ENCODE results near the gene LRRC45.

DNA sequence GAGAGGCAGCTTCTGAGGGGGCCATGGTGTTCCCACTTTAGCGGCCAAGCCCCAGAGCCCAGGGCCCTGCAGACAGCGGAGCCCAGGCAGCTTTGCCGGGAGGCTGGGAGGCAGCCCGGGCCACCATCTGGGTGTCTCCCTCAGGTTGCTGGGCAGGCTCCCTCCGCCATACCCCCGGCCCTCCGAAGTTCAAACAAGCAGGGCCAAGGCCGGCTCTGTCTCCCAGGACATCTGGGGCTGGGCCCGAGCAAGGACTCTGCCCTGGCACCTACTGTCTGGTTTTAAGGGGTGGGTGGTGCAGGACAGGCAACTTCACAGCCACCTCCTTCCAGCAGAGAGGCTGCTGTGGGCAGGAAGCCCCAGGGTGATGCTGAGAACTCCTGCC lies 39.9 kb downstream of the LRRC45 start:
- TF ChIP-seq, protein P1, sequence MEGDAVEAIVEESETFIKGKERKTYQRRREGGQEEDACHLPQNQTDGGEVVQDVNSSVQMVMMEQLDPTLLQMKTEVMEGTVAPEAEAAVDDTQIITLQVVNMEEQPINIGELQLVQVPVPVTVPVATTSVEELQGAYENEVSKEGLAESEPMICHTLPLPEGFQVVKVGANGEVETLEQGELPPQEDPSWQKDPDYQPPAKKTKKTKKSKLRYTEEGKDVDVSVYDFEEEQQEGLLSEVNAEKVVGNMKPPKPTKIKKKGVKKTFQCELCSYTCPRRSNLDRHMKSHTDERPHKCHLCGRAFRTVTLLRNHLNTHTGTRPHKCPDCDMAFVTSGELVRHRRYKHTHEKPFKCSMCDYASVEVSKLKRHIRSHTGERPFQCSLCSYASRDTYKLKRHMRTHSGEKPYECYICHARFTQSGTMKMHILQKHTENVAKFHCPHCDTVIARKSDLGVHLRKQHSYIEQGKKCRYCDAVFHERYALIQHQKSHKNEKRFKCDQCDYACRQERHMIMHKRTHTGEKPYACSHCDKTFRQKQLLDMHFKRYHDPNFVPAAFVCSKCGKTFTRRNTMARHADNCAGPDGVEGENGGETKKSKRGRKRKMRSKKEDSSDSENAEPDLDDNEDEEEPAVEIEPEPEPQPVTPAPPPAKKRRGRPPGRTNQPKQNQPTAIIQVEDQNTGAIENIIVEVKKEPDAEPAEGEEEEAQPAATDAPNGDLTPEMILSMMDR (conservative IDR thresholded peaks at IDR 0.05; ENCODE audit: low read depth in 2 of 2): no peak
- no peak for TF ChIP-seq EZH2phosphoT487 (IDR thresholded peaks at IDR 0.05; ENCODE audit: unreplicated experiment)
- TF ChIP-seq POLR2AphosphoS5 (IDR thresholded peaks at IDR 0.05; ENCODE audit: low read depth): no peak
- no peak for TF ChIP-seq CREB1 (CRISPR knock-in tag; IDR thresholded peaks at IDR 0.05; ENCODE audit: low read depth)
- TF ChIP-seq ZNF331 (CRISPR knock-in tag; IDR thresholded peaks at IDR 0.05; ENCODE audit: low read depth): no peak
- TF ChIP-seq, protein P2, sequence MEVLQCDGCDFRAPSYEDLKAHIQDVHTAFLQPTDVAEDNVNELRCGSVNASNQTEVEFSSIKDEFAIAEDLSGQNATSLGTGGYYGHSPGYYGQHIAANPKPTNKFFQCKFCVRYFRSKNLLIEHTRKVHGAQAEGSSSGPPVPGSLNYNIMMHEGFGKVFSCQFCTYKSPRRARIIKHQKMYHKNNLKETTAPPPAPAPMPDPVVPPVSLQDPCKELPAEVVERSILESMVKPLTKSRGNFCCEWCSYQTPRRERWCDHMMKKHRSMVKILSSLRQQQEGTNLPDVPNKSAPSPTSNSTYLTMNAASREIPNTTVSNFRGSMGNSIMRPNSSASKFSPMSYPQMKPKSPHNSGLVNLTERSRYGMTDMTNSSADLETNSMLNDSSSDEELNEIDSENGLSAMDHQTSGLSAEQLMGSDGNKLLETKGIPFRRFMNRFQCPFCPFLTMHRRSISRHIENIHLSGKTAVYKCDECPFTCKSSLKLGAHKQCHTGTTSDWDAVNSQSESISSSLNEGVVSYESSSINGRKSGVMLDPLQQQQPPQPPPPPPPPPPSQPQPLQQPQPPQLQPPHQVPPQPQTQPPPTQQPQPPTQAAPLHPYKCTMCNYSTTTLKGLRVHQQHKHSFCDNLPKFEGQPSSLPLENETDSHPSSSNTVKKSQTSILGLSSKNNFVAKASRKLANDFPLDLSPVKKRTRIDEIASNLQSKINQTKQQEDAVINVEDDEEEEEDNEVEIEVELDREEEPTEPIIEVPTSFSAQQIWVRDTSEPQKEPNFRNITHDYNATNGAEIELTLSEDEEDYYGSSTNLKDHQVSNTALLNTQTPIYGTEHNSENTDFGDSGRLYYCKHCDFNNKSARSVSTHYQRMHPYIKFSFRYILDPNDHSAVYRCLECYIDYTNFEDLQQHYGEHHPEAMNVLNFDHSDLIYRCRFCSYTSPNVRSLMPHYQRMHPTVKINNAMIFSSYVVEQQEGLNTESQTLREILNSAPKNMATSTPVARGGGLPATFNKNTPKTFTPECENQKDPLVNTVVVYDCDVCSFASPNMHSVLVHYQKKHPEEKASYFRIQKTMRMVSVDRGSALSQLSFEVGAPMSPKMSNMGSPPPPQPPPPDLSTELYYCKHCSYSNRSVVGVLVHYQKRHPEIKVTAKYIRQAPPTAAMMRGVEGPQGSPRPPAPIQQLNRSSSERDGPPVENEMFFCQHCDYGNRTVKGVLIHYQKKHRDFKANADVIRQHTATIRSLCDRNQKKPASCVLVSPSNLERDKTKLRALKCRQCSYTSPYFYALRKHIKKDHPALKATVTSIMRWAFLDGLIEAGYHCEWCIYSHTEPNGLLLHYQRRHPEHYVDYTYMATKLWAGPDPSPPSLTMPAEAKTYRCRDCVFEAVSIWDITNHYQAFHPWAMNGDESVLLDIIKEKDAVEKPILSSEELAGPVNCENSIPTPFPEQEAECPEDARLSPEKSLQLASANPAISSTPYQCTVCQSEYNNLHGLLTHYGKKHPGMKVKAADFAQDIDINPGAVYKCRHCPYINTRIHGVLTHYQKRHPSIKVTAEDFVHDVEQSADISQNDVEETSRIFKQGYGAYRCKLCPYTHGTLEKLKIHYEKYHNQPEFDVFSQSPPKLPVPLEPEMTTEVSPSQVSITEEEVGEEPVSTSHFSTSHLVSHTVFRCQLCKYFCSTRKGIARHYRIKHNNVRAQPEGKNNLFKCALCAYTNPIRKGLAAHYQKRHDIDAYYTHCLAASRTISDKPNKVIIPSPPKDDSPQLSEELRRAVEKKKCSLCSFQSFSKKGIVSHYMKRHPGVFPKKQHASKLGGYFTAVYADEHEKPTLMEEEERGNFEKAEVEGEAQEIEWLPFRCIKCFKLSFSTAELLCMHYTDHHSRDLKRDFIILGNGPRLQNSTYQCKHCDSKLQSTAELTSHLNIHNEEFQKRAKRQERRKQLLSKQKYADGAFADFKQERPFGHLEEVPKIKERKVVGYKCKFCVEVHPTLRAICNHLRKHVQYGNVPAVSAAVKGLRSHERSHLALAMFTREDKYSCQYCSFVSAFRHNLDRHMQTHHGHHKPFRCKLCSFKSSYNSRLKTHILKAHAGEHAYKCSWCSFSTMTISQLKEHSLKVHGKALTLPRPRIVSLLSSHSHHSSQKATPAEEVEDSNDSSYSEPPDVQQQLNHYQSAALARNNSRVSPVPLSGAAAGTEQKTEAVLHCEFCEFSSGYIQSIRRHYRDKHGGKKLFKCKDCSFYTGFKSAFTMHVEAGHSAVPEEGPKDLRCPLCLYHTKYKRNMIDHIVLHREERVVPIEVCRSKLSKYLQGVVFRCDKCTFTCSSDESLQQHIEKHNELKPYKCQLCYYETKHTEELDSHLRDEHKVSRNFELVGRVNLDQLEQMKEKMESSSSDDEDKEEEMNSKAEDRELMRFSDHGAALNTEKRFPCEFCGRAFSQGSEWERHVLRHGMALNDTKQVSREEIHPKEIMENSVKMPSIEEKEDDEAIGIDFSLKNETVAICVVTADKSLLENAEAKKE (CRISPR knock-in tag; IDR thresholded peaks at IDR 0.05): no peak
- TF ChIP-seq, protein P3, sequence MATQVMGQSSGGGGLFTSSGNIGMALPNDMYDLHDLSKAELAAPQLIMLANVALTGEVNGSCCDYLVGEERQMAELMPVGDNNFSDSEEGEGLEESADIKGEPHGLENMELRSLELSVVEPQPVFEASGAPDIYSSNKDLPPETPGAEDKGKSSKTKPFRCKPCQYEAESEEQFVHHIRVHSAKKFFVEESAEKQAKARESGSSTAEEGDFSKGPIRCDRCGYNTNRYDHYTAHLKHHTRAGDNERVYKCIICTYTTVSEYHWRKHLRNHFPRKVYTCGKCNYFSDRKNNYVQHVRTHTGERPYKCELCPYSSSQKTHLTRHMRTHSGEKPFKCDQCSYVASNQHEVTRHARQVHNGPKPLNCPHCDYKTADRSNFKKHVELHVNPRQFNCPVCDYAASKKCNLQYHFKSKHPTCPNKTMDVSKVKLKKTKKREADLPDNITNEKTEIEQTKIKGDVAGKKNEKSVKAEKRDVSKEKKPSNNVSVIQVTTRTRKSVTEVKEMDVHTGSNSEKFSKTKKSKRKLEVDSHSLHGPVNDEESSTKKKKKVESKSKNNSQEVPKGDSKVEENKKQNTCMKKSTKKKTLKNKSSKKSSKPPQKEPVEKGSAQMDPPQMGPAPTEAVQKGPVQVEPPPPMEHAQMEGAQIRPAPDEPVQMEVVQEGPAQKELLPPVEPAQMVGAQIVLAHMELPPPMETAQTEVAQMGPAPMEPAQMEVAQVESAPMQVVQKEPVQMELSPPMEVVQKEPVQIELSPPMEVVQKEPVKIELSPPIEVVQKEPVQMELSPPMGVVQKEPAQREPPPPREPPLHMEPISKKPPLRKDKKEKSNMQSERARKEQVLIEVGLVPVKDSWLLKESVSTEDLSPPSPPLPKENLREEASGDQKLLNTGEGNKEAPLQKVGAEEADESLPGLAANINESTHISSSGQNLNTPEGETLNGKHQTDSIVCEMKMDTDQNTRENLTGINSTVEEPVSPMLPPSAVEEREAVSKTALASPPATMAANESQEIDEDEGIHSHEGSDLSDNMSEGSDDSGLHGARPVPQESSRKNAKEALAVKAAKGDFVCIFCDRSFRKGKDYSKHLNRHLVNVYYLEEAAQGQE (IDR thresholded peaks at IDR 0.05; ENCODE audit: unreplicated experiment): no peak
- no peak for TF ChIP-seq EZH2 (IDR thresholded peaks at IDR 0.05; ENCODE audit: low read depth, unreplicated experiment)
- no peak for TF ChIP-seq JUNB (IDR thresholded peaks at IDR 0.05; ENCODE audit: unreplicated experiment)
